ENCODE data around the gene CATSPERD. TPM values are rescaled to one million over a fixed set of nuclear protein-coding genes. Genes with fewer than 3 reads are reported as not detected.

Gene CATSPERD
- total and polyA plus RNA-seq, 4 donors = not detected

DNA sequence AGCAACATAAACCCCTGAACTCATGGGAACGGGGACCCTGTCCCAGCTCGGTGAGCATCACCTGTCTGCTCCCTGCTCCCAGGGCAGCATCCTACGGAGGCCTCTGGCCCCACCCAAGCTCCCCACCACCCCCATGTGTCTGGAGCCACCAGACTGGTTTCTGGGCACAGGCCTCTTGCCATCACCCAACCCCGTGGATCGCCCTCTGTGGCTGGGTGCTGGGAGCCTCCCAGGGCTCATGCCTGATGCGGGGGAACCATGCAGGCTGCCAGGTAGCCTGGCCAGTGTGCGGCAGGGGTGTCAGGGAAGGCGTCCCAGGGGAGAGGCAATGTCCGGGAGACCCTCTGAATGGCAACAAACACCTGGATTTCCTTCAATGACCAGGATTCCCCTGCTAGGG is 42.9 kb upstream of the CATSPERD start:
- TF ChIP-seq ATF3 (IDR thresholded peaks at IDR 0.05) (no peak), HNF4A (conservative IDR thresholded peaks at IDR 0.05) (no peak), EGR1 (IDR thresholded peaks at IDR 0.05; ENCODE audit: low read depth in 2 of 2) (no peak), NR2F2 (IDR thresholded peaks at IDR 0.05) (no peak), YY1 (IDR thresholded peaks at IDR 0.05) (no peak), RAD21 (IDR thresholded peaks at IDR 0.05) (no peak), FOXA1 (IDR thresholded peaks at IDR 0.05) (no peak), REST (IDR thresholded peaks at IDR 0.05) (no peak), FOXA2 (IDR thresholded peaks at IDR 0.05) (no peak), TAF1 (conservative IDR thresholded peaks at IDR 0.05) (no peak), GABPA (IDR thresholded peaks at IDR 0.05 in 1 of 2, conservative IDR thresholded peaks at IDR 0.05 in 1 of 2) (no peak)
- TF ChIP-seq, protein P1, sequence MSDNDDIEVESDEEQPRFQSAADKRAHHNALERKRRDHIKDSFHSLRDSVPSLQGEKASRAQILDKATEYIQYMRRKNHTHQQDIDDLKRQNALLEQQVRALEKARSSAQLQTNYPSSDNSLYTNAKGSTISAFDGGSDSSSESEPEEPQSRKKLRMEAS (IDR thresholded peaks at IDR 0.05) = no peak
- DNase-seq (ENCODE audit: low spot score) = no peak
- H3K9me3 ChIP-seq (ENCODE audit: control insufficient read depth in 4 of 4, low read length in 3 of 4) = no peaks in the 10 kb centered on the region
- H3K9ac ChIP-seq (ENCODE audit: low read depth in 1 of 2, low read length in 2 of 2) = no peak overlapping the region
- 94% methylated on average over 9 of the region's 9 CpGs for WGBS
- no peaks in the 10 kb centered on the region for H3K36me3 ChIP-seq (ENCODE audit: control insufficient read depth in 4 of 4, insufficient read depth in 3 of 4, low read depth in 1 of 4, low read length in 3 of 4)
- peaks cover 4 to 22% (median 13%) of the 10 kb centered on the region in 4 donors for H3K4me1 ChIP-seq (ENCODE audit: control insufficient read depth in 4 of 4, insufficient read depth in 4 of 4, low read length in 3 of 4)
- H3K27me3 ChIP-seq (ENCODE audit: control insufficient read depth in 4 of 4, insufficient read depth in 4 of 4, low read length in 3 of 4) = no peaks in the 10 kb centered on the region
- no peak overlapping the region for H3K27ac ChIP-seq (ENCODE audit: low read depth in 1 of 2, low read length in 2 of 2)
- H3K4me3 ChIP-seq (ENCODE audit: low read depth in 1 of 3, low read length in 3 of 3) = no peak overlapping the region

DNA sequence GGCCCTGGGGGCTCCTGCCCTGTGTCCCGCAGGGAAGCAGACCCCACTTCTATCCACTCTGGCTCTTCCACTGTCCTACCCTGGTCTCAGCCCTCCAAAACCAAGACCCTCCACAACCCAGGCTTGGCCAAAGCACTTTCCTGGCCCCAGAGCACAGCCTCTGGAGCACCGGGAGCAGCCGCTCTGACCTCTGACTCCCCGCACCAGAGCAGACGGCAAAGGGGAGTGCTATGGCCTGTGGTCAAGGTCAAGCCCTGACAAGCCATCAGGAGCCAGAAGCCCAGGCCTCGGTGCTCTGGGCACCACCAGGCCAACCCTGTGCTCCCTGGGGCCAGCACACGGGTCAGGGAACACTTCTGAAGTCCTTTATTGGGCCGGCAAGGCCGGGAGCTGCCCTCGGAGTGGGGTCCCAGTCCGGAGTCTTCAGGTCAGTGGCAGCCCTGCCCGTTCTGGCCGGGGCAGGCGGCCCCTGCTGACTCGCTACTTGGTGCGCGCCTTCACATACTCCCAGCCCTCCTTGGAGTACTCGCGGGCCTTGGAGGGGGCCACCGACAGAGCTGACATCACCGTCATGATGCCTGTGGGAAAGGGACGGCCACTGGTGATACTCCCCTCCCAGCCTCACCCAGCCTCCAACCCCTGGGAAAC is 42.2 kb upstream of the CATSPERD start:
- H3K4me3 ChIP-seq (ENCODE audit: low read depth in 1 of 3, low read length in 3 of 3) = no peak overlapping the region
- H3K9me3 ChIP-seq (ENCODE audit: control insufficient read depth in 4 of 4, low read length in 3 of 4) = no peaks in the 10 kb centered on the region
- H3K36me3 ChIP-seq (ENCODE audit: control insufficient read depth in 4 of 4, insufficient read depth in 3 of 4, low read depth in 1 of 4, low read length in 3 of 4) = no peaks in the 10 kb centered on the region
- TF ChIP-seq ATF3 (IDR thresholded peaks at IDR 0.05) (no peak), JUND (IDR thresholded peaks at IDR 0.05) (no peak), RXRA (IDR thresholded peaks at IDR 0.05) (no peak), TAF1 (conservative IDR thresholded peaks at IDR 0.05) (no peak), GABPA (IDR thresholded peaks at IDR 0.05 in 1 of 2, conservative IDR thresholded peaks at IDR 0.05 in 1 of 2) (no peak), FOXA1 (IDR thresholded peaks at IDR 0.05) (no peak), REST (IDR thresholded peaks at IDR 0.05) (no peak), FOXA2 (IDR thresholded peaks at IDR 0.05) (no peak), HNF4G (IDR thresholded peaks at IDR 0.05) (no peak), NR2F2 (IDR thresholded peaks at IDR 0.05) (no peak), SP1 (IDR thresholded peaks at IDR 0.05) (no peak), YY1 (IDR thresholded peaks at IDR 0.05) (no peak), RAD21 (IDR thresholded peaks at IDR 0.05) (no peak), EGR1 (IDR thresholded peaks at IDR 0.05; ENCODE audit: low read depth in 2 of 2) (no peak), HNF4A (conservative IDR thresholded peaks at IDR 0.05) (no peak)
- TF ChIP-seq, protein P2, sequence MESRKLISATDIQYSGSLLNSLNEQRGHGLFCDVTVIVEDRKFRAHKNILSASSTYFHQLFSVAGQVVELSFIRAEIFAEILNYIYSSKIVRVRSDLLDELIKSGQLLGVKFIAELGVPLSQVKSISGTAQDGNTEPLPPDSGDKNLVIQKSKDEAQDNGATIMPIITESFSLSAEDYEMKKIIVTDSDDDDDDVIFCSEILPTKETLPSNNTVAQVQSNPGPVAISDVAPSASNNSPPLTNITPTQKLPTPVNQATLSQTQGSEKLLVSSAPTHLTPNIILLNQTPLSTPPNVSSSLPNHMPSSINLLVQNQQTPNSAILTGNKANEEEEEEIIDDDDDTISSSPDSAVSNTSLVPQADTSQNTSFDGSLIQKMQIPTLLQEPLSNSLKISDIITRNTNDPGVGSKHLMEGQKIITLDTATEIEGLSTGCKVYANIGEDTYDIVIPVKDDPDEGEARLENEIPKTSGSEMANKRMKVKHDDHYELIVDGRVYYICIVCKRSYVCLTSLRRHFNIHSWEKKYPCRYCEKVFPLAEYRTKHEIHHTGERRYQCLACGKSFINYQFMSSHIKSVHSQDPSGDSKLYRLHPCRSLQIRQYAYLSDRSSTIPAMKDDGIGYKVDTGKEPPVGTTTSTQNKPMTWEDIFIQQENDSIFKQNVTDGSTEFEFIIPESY (IDR thresholded peaks at IDR 0.05) = no peak
- TF ChIP-seq, protein P1 (IDR thresholded peaks at IDR 0.05) = no peak
- TF ChIP-seq, protein P3, sequence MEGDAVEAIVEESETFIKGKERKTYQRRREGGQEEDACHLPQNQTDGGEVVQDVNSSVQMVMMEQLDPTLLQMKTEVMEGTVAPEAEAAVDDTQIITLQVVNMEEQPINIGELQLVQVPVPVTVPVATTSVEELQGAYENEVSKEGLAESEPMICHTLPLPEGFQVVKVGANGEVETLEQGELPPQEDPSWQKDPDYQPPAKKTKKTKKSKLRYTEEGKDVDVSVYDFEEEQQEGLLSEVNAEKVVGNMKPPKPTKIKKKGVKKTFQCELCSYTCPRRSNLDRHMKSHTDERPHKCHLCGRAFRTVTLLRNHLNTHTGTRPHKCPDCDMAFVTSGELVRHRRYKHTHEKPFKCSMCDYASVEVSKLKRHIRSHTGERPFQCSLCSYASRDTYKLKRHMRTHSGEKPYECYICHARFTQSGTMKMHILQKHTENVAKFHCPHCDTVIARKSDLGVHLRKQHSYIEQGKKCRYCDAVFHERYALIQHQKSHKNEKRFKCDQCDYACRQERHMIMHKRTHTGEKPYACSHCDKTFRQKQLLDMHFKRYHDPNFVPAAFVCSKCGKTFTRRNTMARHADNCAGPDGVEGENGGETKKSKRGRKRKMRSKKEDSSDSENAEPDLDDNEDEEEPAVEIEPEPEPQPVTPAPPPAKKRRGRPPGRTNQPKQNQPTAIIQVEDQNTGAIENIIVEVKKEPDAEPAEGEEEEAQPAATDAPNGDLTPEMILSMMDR (IDR thresholded peaks at IDR 0.05; ENCODE audit: low read depth, low read length, missing input control) = no peak
- H3K4me1 ChIP-seq (ENCODE audit: control insufficient read depth in 4 of 4, insufficient read depth in 4 of 4, low read length in 3 of 4) = peaks cover 4 to 22% (median 13%) of the 10 kb centered on the region in 4 donors
- WGBS = 85% methylated on average over 22 of the region's 22 CpGs
- no peak for DNase-seq (ENCODE audit: low spot score)
- no peak overlapping the region for H3K27ac ChIP-seq (ENCODE audit: low read depth in 1 of 2, low read length in 2 of 2)
- no peak overlapping the region for H3K9ac ChIP-seq (ENCODE audit: low read depth in 1 of 2, low read length in 2 of 2)
- H3K27me3 ChIP-seq (ENCODE audit: control insufficient read depth in 4 of 4, insufficient read depth in 4 of 4, low read length in 3 of 4) = no peaks in the 10 kb centered on the region

All from liver (tissue), 9 donors.